GM12875 (cell line): ENCODE results near the gene PUS7L.
"Not testable (repeated sequence)": the region's sequence is repeated elsewhere in the genome, so short reads cannot be mapped to it uniquely, and the experiment has no call there.

Source experiments
- H3K4me3 ChIP-seq: one replicate; pipeline ENCODE4 v1.5.1; 2011; ENCODE audit warnings: low read depth, low read length, control low read depth
- TF ChIP-seq, protein P1 (sequence below): IDR thresholded peaks from 2 replicates; pipeline ENCODE4 v1.5.1; 2011; ENCODE audit warnings: low read depth, mild to moderate bottlenecking, control low read depth, inconsistent platforms, low read length, moderate library complexity, borderline replicate concordance; ENCODE audit not compliant: insufficient read depth

The PUS7L gene

DNA sequence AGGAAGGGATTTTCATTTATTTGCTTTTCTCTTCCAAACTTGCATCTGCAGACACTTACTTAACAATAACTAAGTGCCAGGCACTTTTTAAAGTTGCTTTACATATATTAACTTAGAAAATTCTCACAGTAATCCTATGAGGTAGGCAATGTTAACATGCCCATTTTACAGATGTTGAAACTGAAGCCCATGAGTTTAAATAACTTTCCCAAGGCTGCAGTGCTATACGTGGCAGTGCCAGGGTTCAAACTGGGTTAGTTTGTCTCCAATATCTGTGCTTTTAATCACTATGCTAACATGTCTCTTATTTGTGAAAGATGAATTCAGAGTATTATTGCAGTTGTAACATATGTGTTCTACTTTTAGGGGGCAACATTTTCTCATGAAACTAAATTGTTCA is 29.9 kb downstream of the PUS7L start:
- H3K4me3 ChIP-seq, result no peak overlapping the region
- TF ChIP-seq, protein P1, sequence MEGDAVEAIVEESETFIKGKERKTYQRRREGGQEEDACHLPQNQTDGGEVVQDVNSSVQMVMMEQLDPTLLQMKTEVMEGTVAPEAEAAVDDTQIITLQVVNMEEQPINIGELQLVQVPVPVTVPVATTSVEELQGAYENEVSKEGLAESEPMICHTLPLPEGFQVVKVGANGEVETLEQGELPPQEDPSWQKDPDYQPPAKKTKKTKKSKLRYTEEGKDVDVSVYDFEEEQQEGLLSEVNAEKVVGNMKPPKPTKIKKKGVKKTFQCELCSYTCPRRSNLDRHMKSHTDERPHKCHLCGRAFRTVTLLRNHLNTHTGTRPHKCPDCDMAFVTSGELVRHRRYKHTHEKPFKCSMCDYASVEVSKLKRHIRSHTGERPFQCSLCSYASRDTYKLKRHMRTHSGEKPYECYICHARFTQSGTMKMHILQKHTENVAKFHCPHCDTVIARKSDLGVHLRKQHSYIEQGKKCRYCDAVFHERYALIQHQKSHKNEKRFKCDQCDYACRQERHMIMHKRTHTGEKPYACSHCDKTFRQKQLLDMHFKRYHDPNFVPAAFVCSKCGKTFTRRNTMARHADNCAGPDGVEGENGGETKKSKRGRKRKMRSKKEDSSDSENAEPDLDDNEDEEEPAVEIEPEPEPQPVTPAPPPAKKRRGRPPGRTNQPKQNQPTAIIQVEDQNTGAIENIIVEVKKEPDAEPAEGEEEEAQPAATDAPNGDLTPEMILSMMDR, result no peak

DNA sequence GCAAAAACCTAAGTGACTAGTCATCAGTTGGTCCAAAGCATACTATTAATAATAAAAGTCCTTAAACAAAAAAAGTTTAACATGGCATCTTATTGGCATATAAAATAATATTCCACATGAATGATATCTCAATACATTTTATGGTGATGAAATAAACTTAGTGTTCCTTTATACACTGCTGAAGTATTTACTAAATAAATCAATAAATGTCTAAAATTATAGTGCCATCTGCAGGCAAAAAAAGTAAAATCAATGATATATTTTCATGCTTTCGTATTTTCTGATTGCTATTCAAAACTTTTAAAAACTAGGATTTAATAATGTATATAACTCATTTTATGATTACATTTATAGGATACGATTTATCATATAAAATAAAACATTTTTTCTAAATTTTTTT is 30.5 kb downstream of the PUS7L start:
- TF ChIP-seq, protein P1, result no peak
- no peak overlapping the region for H3K4me3 ChIP-seq

DNA sequence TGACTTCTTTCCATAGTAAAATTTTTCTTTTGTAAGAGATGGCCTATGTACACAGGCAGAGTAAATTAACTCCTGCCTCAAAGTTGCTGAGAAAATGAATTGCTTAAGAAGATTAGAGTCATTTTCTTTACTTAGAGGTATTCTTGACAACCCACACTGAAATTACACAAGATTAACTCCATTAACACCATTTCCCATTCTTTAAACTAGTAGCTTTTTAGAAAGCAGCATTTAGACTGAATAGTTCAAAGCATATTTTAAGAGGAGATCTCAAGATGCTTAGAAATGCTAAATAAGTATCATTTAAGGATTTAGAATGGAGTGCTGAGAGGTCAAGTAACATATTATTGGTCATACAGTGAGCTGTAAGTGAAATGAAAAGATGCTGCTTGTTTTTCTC is 35.5 kb downstream of the PUS7L start:
- TF ChIP-seq, protein P1, result no peak
- no peak overlapping the region for H3K4me3 ChIP-seq

DNA sequence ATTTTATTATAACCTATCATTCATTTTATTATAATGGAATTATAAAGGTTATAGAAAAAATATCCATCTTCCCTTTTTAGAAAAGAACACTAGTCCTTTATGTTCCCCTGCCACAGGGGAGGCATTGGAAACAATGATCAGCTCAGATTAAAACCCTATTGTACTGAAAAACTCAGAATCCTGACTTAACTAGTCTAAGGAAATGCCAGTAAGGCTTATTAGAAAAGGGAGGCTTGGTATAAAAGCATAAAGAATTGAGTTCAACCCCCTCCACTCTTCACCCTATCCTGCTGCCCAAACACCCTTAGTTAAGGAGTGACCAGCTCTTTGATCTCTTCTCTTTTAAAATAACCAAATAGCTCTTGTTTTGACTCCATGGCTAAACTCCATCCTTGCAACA is 36.0 kb downstream of the PUS7L start:
- no peak overlapping the region for H3K4me3 ChIP-seq
- TF ChIP-seq, protein P1, result no peak

DNA sequence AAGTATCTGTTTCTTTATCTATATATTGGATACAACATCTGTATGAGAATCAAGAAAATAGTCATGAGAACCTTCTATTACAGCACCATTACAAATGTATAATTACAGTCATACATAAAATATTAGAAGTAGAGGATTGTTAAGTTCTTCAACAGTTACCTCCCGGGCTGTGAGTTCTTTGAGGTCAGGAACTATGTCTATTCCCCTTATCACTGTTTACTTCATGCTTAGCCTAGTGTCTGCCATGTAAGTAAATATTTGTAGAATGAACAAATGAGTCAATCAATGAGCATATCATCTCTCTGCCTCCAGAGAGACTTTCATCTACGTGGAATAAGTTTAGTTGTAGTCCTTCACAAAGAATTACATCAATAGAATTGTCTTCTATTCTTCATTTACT is 47.2 kb downstream of the PUS7L start:
- no peak overlapping the region for H3K4me3 ChIP-seq
- TF ChIP-seq, protein P1, result no peak

DNA sequence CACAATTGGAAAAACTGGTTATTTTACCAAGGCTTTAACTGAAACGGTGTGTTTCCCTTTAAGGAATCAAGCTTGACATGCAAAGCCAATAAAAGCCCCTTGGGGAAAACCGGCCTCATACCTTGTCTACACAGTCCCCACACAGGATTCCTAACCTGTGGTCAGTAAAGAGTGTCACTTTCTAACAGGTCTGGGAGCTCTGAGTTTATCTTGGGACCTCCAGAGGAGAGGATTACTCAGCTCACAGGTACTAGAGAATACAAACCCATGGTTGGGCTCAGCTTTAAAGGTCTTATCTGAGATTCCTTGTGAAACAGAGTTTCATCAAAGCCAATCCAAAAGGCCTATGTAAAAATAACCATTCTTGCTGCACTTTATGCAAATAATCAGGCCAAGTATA is 54.8 kb downstream of the PUS7L start:
- not testable (repeated sequence) for H3K4me3 ChIP-seq

DNA sequence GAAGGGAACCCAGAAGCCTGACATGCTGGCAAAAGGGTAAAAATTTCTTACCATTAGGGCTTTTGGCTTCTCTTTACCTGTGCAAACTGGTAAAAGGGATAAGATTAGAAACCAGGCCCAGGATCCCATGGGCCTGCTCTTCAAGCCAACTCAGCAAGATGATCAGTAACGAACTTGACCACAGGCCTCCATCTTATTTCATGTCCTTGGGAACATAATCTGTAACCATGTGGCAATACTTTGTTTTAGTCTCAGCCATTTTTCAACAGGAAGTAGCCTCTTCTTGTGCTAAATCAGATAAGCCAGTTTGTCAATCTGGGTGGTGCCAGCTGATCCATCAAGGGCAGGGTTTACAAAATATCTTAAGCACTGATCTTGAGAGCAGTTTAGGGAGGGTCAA is 57.4 kb downstream of the PUS7L start:
- H3K4me3 ChIP-seq, result not testable (repeated sequence)

DNA sequence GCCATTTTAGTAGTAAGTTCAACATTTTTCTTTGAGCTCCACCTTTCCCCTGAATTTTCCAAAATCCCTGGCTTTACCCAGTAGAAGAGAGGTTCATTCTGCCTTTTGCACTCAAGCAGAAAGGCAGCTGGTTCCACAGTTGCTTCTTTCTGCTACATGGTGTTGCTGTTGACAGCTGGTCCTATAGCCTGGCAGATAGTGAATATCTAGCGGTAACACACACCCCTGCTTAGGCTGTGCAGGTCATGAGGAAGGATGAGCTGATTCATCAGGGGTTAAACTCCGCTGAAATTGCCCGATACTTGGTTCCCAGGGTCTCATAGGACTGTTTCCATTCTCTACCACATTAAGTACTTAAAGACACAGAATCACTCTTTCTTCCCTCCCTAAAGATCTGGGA is 62.4 kb downstream of the PUS7L start:
- TF ChIP-seq, protein P1, result no peak
- H3K4me3 ChIP-seq, result no peak overlapping the region
